ENCODE measurements around the gene MTERF4. TPM values are rescaled to one million over a fixed set of nuclear protein-coding genes. Genes with fewer than 3 reads are reported as not detected.
"Not testable (repeated sequence)": the region's sequence is repeated elsewhere in the genome, so short reads cannot be mapped to it uniquely, and the experiment has no call there.

MTERF4 gene
- polyA plus RNA-seq, 1 experiment: 32.0 TPM

DNA sequence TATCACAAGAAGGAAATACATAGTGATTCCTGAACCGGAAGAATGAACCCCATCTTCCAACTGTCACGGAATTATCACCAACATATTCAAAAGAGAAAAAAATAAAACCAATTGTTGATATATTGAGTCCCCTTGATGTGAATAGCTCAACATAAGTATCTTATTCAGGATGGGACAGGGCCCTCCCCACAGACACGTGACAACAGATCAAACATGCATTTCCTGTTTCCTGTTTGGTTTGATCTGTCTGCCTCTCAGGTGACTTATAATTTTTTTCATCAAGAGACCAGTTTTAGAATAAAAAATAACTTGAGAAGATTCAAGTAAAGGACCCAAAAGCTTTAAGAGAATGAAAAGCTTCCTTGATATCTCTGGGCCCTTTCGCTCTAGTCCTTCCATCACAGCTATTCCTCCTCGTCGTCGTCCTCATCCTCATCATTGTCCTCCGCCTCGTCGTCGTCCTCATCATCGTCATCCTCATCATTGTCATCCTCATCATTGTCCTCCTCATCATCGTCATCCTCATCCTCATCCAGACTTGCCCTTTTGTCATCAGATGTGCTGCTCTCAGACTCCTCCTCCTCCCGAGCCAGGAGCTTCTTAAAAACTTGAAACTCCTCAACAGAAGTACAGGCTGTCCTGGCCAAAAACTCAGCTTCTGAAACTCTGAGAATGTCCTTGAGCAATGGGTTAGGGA lies 6.3 kb downstream of the MTERF4 start:
- Histone ChIP-seq H3K4me3 (ENCODE audit: low read depth, low read length) (no peak overlapping the region), H3K36me3 (ENCODE audit: control insufficient read depth, insufficient read depth, low read length) (peaks cover 28% of the 10 kb centered on the region), H3K27me3 (ENCODE audit: control insufficient read depth, insufficient read depth, low read length) (no peaks in the 10 kb centered on the region)
- DNase-seq (ENCODE audit: low read depth): no peak
- ChIA-PET POLR2A (no interaction called here), CTCF (interaction anchor here (1.4 kb wide), 1 partner anchor 18 kb away, joined by 10 read pairs; no protein-coding TSS in a partner anchor)
- TF ChIP-seq, protein P1, sequence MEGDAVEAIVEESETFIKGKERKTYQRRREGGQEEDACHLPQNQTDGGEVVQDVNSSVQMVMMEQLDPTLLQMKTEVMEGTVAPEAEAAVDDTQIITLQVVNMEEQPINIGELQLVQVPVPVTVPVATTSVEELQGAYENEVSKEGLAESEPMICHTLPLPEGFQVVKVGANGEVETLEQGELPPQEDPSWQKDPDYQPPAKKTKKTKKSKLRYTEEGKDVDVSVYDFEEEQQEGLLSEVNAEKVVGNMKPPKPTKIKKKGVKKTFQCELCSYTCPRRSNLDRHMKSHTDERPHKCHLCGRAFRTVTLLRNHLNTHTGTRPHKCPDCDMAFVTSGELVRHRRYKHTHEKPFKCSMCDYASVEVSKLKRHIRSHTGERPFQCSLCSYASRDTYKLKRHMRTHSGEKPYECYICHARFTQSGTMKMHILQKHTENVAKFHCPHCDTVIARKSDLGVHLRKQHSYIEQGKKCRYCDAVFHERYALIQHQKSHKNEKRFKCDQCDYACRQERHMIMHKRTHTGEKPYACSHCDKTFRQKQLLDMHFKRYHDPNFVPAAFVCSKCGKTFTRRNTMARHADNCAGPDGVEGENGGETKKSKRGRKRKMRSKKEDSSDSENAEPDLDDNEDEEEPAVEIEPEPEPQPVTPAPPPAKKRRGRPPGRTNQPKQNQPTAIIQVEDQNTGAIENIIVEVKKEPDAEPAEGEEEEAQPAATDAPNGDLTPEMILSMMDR (IDR thresholded peaks at IDR 0.05; ENCODE audit: insufficient read depth, low read depth, low read length): no peak

DNA sequence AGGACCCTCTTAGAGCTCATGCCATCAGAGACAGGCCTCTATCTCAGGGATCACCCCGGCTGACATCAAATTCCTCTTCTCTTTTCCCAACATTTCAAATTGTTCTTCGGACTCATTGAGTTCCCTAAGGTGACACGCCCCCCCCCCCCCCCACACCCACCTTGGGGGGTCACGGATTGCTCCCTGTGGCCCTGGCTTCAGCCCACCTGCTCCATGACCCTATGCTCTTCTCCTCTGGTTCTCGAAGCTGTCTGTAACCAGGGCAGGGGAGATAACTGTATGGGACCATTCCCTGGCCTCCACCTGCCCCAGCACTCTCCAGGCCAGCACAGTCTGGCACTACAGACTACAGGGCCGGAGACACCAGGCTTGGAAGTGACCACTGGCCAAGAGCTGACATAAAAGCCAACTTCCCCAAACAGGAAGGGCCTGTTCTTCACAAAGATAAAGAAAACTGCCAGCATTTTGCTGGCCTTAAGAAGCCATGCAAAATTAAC lies 7.1 kb downstream of the MTERF4 start:
- TF ChIP-seq, protein P1 (IDR thresholded peaks at IDR 0.05; ENCODE audit: insufficient read depth, low read depth, low read length): no peak
- H3K36me3 ChIP-seq (ENCODE audit: control insufficient read depth, insufficient read depth, low read length): peaks cover 28% of the 10 kb centered on the region
- no peaks in the 10 kb centered on the region for H3K27me3 ChIP-seq (ENCODE audit: control insufficient read depth, insufficient read depth, low read length)
- no peak overlapping the region for H3K4me3 ChIP-seq (ENCODE audit: low read depth, low read length)
- ChIA-PET CTCF (interaction anchor here (0.6 to 1.4 kb wide), 2 partner anchors 17 to 134 kb away, joined by 6 to 10 read pairs; no protein-coding TSS in a partner anchor), POLR2A (no interaction called here)
- DNase-seq (ENCODE audit: low read depth): no peak

DNA sequence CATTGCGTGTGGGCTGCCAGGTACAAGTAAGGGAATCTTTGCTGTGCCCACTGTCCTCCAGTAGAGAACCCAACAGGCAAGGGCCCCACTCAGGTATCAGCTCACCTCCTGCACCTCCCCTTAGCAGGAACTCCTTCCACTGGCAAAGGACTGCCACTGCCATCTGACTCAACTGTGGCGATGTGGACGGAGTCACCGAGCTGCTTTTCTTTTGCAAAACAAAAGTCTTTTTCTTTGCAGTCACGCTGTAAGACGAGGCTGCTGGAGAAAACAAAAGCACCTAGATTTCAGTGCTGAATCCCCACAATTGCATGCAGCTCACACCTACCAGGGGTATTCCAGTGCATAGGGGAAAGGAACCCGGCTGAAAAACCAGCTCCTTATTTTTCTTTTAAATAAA lies 7.9 kb downstream of the MTERF4 start:
- TF ChIP-seq, protein P1 (IDR thresholded peaks at IDR 0.05; ENCODE audit: insufficient read depth, low read depth, low read length): no peak
- CTCF ChIA-PET: interaction anchor here (0.6 to 1.9 kb wide), 2 partner anchors 16 to 135 kb away, joined by 6 read pairs; no protein-coding TSS in a partner anchor
- Histone ChIP-seq H3K27me3 (ENCODE audit: control insufficient read depth, insufficient read depth, low read length) (no peaks in the 10 kb centered on the region), H3K36me3 (ENCODE audit: control insufficient read depth, insufficient read depth, low read length) (peaks cover 27% of the 10 kb centered on the region), H3K4me3 (ENCODE audit: low read depth, low read length) (no peak overlapping the region)
- POLR2A ChIA-PET: no interaction called here
- DNase-seq (ENCODE audit: low read depth): no peak

DNA sequence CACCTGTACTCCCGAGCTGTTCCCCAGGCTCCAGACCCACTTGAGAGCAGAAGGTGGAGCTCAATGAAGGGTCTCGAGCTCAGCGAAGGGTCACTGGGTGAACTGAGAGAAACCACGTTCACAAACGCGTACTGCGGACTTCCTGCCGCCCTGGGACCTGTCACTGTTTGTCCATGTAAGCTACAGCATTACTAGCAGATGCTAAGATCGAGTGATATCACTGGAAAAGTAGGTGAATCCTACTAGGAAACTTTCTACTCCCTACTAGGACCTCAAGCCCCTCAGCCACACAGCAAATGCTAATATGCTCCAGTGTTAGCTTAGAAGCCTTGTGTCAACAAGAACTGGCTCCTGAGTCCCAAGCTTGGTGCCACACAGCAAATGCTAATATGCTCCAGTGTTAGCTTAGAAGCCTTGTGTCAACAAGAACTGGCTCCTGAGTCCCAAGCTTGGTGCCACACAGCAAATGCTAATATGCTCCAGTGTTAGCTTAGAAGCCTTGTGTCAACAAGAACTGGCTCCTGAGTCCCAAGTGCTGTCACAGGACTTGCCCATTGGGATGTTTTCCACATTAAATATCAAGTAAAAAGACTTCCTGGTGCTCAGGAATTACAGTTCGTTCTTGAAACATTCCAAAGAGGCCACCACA lies 8.8 kb downstream of the MTERF4 start:
- POLR2A ChIA-PET; DNase-seq (ENCODE audit: low read depth); H3K27me3 ChIP-seq (ENCODE audit: control insufficient read depth, insufficient read depth, low read length); H3K4me3 ChIP-seq (ENCODE audit: low read depth, low read length): not testable (repeated sequence)
- H3K36me3 ChIP-seq (ENCODE audit: control insufficient read depth, insufficient read depth, low read length): peaks cover 28% of the 10 kb centered on the region
- CTCF ChIA-PET: interaction anchor here (1.9 kb wide), 1 partner anchor 15 kb away, joined by 6 read pairs; no protein-coding TSS in a partner anchor

DNA sequence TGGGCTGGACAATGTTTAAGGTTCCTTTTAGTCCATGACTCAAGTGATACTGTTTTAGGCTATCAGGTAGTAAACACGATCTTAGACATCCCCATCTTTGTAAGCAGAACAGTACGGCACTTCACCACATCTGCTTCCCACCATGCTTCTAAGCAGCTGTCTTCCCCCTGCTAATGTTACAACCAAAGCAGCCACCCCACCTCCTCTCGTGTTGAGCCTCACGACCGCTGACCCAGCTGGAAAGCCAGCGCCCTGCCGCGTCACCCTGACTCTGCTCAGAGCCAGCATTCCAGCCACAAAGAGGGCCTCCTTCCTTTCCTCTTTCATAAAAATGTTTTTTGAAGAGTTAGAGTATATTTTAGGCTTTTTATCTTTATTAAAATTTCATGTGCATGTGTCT lies 9.4 kb downstream of the MTERF4 start:
- no peaks in the 10 kb centered on the region for H3K27me3 ChIP-seq (ENCODE audit: control insufficient read depth, insufficient read depth, low read length)
- peaks cover 32% of the 10 kb centered on the region for H3K36me3 ChIP-seq (ENCODE audit: control insufficient read depth, insufficient read depth, low read length)
- DNase-seq (ENCODE audit: low read depth): no peak

More for the DNA sequence above, 9.4 kb downstream of the MTERF4 start:
- TF ChIP-seq, protein P1 (IDR thresholded peaks at IDR 0.05; ENCODE audit: insufficient read depth, low read depth, low read length): no peak
- POLR2A ChIA-PET: no interaction called here
- CTCF ChIA-PET: interaction anchor here (1.9 kb wide), 1 partner anchor 14 kb away, joined by 6 read pairs; no protein-coding TSS in a partner anchor
- no peak overlapping the region for H3K4me3 ChIP-seq (ENCODE audit: low read depth, low read length)
